HL-60/S4 (cell line): ENCODE measurements around the gene LRRC52.

Source experiments
- in situ Hi-C: fragments of 300-500 bp; cut with MboI; formaldehyde crosslinking; loops from 2 replicates; pipeline ENCODE4 v1.14.3; 2022; ENCODE audit warnings: low sequenced_read_pairs

The LRRC52 gene, protein sequence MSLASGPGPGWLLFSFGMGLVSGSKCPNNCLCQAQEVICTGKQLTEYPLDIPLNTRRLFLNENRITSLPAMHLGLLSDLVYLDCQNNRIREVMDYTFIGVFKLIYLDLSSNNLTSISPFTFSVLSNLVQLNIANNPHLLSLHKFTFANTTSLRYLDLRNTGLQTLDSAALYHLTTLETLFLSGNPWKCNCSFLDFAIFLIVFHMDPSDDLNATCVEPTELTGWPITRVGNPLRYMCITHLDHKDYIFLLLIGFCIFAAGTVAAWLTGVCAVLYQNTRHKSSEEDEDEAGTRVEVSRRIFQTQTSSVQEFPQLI

GRCh38 chr1:165543532-165544438 lies at the start of gene LRRC52:
Gene LRRC52 (plus strand): TSS chr1:165544000. CDS start chr1:165544297, 297 bp downstream.
- in situ Hi-C loops, result no loop called here

DNA sequence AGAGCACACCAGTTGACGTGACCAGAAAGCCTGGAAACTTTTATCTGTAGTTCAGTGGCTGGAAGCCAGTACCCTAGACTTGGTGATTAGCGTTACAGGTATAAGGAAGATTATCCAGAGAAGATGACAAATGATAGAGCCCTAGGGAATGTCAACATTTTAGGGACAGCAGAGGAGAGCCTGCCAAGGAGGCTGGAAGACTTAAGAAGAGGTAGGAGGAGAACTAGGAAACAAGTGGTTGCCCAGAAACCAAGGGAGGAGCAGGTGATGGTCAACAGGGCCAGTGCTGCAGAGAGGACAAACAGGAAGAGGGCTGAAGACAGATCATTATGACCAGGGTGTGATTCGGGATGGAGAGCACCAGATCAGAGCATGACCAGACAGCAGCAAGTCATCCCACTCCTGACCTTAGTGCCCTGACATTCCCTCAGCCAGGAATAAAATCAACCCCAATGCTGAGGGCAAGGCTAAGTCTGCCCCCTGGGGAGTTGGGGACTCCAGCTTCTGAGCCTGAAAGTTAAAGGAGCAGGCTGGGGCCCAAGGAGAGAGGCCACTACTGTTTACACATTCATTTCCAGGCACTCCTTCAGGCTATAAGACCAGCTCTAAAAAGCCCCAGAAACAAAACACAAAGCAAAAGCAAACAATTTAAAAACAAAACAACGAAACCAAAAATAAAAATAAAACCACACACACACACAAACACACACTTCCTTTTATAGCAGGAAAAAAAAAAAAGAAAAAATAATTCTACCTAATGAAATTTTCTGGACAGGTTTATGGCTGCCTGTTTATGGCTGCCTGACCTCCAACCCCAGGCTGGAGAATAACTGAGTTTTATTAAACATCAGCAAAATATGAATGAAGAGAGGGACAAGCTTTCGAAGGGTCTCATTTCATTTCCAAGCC lies 48.6 kb upstream of the LRRC52 start:
- in situ Hi-C loops, result no loop called here

DNA sequence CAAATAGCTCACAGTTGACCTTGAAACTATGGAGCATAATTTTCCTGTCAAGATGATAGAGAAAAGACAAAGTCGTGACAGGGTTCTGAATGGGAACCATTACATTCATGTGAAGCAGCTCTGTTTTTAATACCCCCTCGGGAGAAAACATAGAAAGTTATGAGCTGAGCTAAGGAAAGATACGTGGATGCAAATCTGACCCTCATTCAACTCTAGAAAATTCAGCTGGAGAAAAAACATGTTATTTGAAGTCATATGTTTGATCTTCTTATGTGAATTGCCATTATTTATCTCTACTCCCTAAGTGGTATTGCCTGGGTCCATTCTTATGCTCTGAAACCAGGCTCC lies 48.0 kb upstream of the LRRC52 start:
- in situ Hi-C loops, result no loop called here

GRCh38 chr1:165496501-165496900 lies 47.3 kb upstream of the LRRC52 start:
- in situ Hi-C loops, result no loop called here

GRCh38 chr1:165497069-165498013 lies 46.5 kb upstream of the LRRC52 start:
- in situ Hi-C loops, result no loop called here

GRCh38 chr1:165501330-165501969 lies 42.4 kb upstream of the LRRC52 start:
- in situ Hi-C loops, result no loop called here

DNA sequence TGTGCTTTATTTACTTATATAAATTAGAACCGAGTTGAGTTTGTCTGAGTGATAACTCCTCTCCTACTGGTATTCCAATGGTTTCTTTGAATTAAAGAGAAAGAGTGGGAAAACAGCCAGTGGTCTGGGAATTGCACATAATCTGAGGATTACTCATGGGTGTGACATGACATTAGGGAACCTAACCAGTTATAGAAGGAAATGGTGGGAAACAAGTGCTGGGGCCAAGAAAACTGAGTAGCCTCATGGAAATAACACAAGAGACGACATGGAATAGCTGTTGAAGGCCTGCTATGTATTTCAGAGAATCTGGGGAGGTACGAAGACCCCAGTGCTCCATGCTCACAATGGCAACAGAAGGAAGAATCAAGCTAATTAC lies 41.8 kb upstream of the LRRC52 start:
- in situ Hi-C loops, result no loop called here

- in situ Hi-C loops, result no loop called here
These were observed 36.2 kb upstream of the LRRC52 start for GRCh38 chr1:165507570-165507969.

DNA sequence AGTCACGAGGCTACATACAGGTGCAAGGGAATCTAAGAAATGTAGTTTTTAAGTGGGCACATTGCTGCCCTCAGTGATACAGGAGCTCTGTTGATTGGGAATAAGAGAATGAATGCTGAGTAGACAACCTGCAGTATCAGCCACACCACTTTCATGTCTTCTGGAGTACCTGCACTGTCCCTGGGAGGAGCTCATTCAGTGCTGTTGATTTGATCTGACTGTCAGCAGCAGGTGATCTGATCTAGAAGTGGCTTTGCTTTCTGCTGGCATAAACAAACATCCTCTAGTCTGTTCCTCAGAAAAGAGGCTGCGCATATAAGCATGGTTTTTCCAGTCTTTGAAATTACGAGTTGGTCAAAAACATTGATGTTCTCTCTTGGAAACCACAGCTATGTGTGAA lies 35.5 kb upstream of the LRRC52 start:
- in situ Hi-C loops, result no loop called here

GRCh38 chr1:165512816-165513215 lies 31.0 kb upstream of the LRRC52 start:
- in situ Hi-C loops, result no loop called here

DNA sequence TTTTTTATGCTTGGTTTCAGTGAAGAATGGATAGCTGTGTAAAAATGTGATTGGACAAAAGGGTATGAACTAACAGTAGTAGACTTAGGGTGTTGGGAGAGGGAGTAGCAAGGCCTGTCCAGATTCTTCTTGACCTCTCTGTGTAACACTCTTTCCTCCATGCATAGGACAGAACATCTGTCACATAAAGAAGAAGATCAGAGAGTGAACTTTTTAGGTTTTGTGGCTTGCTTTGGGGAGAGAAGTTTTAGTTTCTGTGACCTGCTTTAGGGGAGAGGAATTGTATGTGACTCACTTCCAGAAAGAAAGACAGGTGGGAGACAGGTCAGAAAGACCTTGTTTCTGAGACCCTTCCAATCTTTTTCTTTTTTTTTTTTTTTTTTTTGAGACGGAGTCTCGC lies 27.3 kb upstream of the LRRC52 start:
- in situ Hi-C loops, result no loop called here

GRCh38 chr1:165520646-165521045 lies 23.2 kb upstream of the LRRC52 start:
- in situ Hi-C loops, result no loop called here

DNA sequence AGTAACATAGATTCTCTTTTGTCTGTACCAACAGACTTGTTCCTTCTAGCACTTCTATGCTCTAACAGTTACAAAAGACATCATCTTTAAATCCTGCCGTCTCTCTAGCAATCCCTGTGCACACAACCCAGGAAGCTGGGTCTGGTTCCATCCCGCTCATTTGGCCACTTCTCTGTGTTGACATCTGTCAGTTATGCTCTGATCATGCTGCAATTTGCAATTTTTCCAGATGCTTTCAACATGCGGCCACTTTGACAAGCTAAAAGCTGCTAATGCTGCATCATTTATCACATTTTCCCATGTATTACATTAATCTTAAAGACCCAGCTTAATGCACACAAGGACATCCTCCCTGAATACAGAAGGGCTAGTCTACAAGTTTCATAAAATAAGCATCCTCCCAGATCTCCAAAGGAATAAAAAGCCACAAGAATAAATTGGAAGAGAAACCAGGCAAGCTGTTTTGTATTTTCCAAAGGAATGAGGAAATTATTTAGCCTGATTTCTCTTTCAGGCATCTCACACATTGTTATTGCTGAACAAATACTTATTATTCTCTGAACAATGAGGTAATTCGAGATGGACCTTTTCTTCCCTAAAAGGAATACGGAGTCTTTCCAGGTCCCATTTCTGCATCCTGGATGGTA lies 19.0 kb upstream of the LRRC52 start:
- in situ Hi-C loops, result no loop called here

GRCh38 chr1:165525708-165526107 lies 18.1 kb upstream of the LRRC52 start:
- in situ Hi-C loops, result no loop called here

GRCh38 chr1:165527251-165528007 lies 16.4 kb upstream of the LRRC52 start:
- in situ Hi-C loops, result no loop called here

DNA sequence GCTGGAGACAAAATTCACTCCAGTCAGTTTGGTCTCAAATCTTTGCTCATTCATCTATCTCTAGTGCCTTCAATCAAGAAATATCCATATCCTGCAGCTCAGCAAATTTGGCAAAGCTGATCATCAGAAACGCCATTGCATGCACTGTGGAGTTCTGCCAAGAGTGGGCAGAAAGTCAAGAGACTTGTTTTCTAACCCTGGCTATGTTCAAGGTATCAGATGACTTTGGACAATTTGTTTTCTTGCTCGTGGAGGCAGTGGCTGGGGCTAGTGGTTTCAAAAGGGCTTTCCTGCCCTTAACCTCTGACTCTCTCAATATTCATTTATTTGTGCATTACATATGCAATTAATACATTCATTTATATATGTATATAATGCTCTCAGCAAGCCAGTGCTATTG lies 12.8 kb upstream of the LRRC52 start:
- in situ Hi-C loops, result no loop called here

DNA sequence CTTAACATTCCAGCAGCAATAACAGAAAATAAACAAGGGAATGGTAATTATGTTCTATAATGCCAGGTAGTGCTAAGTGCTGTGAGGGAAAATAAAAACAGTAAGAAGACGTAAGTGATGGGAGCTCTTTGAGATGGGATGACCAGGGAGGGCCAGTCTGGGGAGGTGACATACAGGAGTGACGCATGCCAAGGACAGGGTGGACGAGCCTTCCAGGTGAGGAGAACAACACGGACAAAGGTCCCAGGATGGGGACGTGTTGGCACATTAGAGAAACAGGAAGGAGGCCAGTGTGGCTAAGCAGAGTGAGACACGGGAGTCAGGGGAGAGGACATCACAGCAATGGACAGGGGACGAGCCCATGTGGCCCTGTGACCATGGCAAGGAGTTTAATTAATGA lies 11.7 kb upstream of the LRRC52 start:
- in situ Hi-C loops, result no loop called here

DNA sequence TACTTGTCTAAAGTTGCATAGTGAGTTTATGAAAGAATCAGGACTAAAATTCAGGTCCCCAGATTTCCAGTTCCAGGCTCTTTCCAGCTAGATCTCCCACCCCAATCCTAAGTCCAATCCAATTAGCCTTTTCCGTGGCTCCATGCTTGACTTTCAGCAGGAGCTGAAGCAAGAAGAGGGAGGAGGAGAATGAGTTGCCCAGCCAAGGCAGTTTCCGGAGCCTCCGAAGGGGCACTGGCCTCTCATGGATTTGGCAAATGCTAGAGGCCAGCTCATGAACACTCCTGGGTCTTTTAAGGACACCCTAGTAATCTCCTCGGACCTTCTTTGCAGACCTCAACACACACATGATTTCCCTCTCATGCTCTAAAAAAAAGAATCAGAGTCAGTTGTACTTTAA lies 10.5 kb upstream of the LRRC52 start:
- in situ Hi-C loops, result no loop called here
